ENCODE results near the gene SLC30A1. TPM values are rescaled to one million over a fixed set of nuclear protein-coding genes. Genes with fewer than 3 reads are reported as not detected.

The SLC30A1 gene
- total and polyA plus RNA-seq, 2 of the 8 experiments (the other 6 are each of a cell fraction or from before 2014, with no cell fraction given): 4.5 to 14.0 TPM

- no peak for TF ChIP-seq TAF1 (IDR thresholded peaks at IDR 0.05; ENCODE audit: low read depth, low read length)
- TF ChIP-seq CBX8 (IDR thresholded peaks at IDR 0.05; ENCODE audit: borderline replicate concordance, low read depth, low read length): no peak
These were observed 28.2 kb upstream of the SLC30A1 start (continued) for GRCh38 chr1:211606914-211607753.
